SW 1271 (cell line): ENCODE measurements around the gene HMGXB3.
"Not testable (repeated sequence)": the region's sequence is repeated elsewhere in the genome, so short reads cannot be mapped to it uniquely, and the experiment has no call there.

Experiments used
- DNase-seq, 2 experiments: peaks; one replicate each; lab custom pipeline; 2025; lab: John Stamatoyannopoulos, UW

HMGXB3 gene

GRCh38 chr5:150068961-150069645 is 68.6 kb downstream of the HMGXB3 start:
- no peak for DNase-seq

GRCh38 chr5:150069672-150070627 is 69.4 kb downstream of the HMGXB3 start:
- no peak for DNase-seq

GRCh38 chr5:150070821-150071220 is 70.3 kb downstream of the HMGXB3 start:
- DNase-seq, result no peak

- DNase-seq, result no peak
These were observed 72.6 kb downstream of the HMGXB3 start for GRCh38 chr5:150073086-150073625.

GRCh38 chr5:150073677-150074076 is 73.1 kb downstream of the HMGXB3 start:
- DNase-seq, result no peak

GRCh38 chr5:150075233-150075632 is 74.7 kb downstream of the HMGXB3 start:
- DNase-seq, result no peak

GRCh38 chr5:150075806-150076205 is 75.3 kb downstream of the HMGXB3 start:
- DNase-seq, result no peak

- no peak for DNase-seq
These were observed 76.5 kb downstream of the HMGXB3 start for GRCh38 chr5:150077060-150077459.

- no peak for DNase-seq
These were observed 77.7 kb downstream of the HMGXB3 start for GRCh38 chr5:150077996-150078801.

GRCh38 chr5:150078802-150079689 is 78.5 kb downstream of the HMGXB3 start:
- no peak for DNase-seq

GRCh38 chr5:150079909-150080461 is 79.4 kb downstream of the HMGXB3 start:
- no peak for DNase-seq

GRCh38 chr5:150080696-150081435 is 80.3 kb downstream of the HMGXB3 start:
- no peak for DNase-seq

- no peak for DNase-seq
These were observed 81.2 kb downstream of the HMGXB3 start for GRCh38 chr5:150081541-150082283.

- DNase-seq, result no peak
These were observed 81.8 kb downstream of the HMGXB3 start for GRCh38 chr5:150082374-150082773.

GRCh38 chr5:150082889-150083288 is 82.3 kb downstream of the HMGXB3 start:
- no peak for DNase-seq

GRCh38 chr5:150084754-150085153 is 84.2 kb downstream of the HMGXB3 start:
- not testable (repeated sequence) for DNase-seq

- no peak for DNase-seq
These were observed 84.8 kb downstream of the HMGXB3 start for GRCh38 chr5:150085191-150085912.

- no peak for DNase-seq
These were observed 85.6 kb downstream of the HMGXB3 start, which contains the start of gene CSF1R for GRCh38 chr5:150085950-150086715. Gene CSF1R, minus strand, starts transcription at chr5:150086554. Its CDS starts 127 bp downstream, at chr5:150086427.
